ENCODE results near the gene LRRC25. TPM values are rescaled to one million over a fixed set of nuclear protein-coding genes. Genes with fewer than 3 reads are reported as not detected.

LRRC25 gene
- total and polyA plus RNA-seq, 10 of the 15 experiments (the other 5 are each of a cell fraction or from before 2014, with no cell fraction given), result 0.38 to 2.9 (median 1.2) TPM

- H3K27ac ChIP-seq (ENCODE audit: control insufficient read depth, insufficient read depth), result no peak overlapping the region
- intact Hi-C loops (cut with micrococcal nuclease; ENCODE audit: unreplicated experiment) (no loop called here), in situ Hi-C loops (cut with MboI) (no loop called here)
- no peaks in the 10 kb centered on the region; the same call in 2 of the 3 replicates for H3K9me3 ChIP-seq (replicated peaks; ENCODE audit: control insufficient read depth, insufficient read depth, low read length)
- no peak overlapping the region for H2AFZ ChIP-seq (ENCODE audit: control insufficient read depth, low read depth, low read length)
- H3K4me3 ChIP-seq, result no peak overlapping the region
- DNase-seq (ENCODE audit: low read depth, low spot score) (no peak), ATAC-seq (no peak), FAIRE-seq (no peak)
- SMC1A ChIA-PET (ENCODE audit: uncharacterized antibody, unreplicated experiment), result interaction anchor here (1.0 kb wide), 1 partner anchor 18 kb away, joined by 3 read pairs; no protein-coding TSS in a partner anchor
- no peaks in the 10 kb centered on the region for H3K79me2 ChIP-seq (ENCODE audit: control insufficient read depth, insufficient read depth, low read length)
- H4K20me1 ChIP-seq (ENCODE audit: control insufficient read depth, insufficient read depth), result no peaks in the 10 kb centered on the region; the same call in 1 of the 2 replicates
- H3K9ac ChIP-seq (ENCODE audit: control insufficient read depth, insufficient read depth, low read length), result no peak overlapping the region
- peaks cover under 1 to 11% of the 10 kb centered on the region in 2 experiments; a peak in 3 of 4 replicates for H3K36me3 ChIP-seq (ENCODE audit: control insufficient read depth in 2 of 2, insufficient read depth in 2 of 2, low read length in 1 of 2)
- 0 out of 2 replicates have a peak, but pooled peaks have one; percentile 29 for TF ChIP-seq PML (IDR thresholded peaks at IDR 0.05; ENCODE audit: low read length)
- no peak for TF ChIP-seq SIN3A (IDR thresholded peaks at IDR 0.05; ENCODE audit: low read depth, low read length)
- no peak for TF ChIP-seq RBBP5 (conservative IDR thresholded peaks at IDR 0.05)
- TF ChIP-seq HDAC6 (IDR thresholded peaks at IDR 0.05; ENCODE audit: unreplicated experiment), result no peak
- no peak for TF ChIP-seq ZSCAN29 (IDR thresholded peaks at IDR 0.05)
- no peak overlapping the region for H3K4me2 ChIP-seq (ENCODE audit: control insufficient read depth, insufficient read depth)
- no peaks in the 10 kb centered on the region for H3K27me3 ChIP-seq (replicated peaks in 1 of 2; ENCODE audit: control insufficient read depth in 2 of 2, insufficient read depth in 2 of 2, low read length in 1 of 2)
- CTCF ChIA-PET, result interaction anchor here (0.7 to 1.3 kb wide), 3 partner anchors 11 to 25 kb away, joined by 3 to 4 read pairs (median 3); no protein-coding TSS in a partner anchor
- WGBS (ENCODE audit: insufficient coverage, insufficient replicate concordance, low lambda C conversion rate, missing lambda C conversion rate), result 79% methylated on average over 9 of the region's 9 CpGs
- peaks cover 9% of the 10 kb centered on the region; the same call in 1 of the 2 replicates for H3K4me1 ChIP-seq (ENCODE audit: control insufficient read depth, insufficient read depth, low read length)
- no TSS peak for BruUV-seq (replicated peaks)
- RAD21 ChIA-PET (ENCODE audit: unreplicated experiment), result no interaction called here
- POLR2A ChIA-PET, result no interaction called here
Measured at GRCh38 chr19:18439910-18440237, 42.5 kb upstream of the LRRC25 start.

- intact Hi-C loops (cut with micrococcal nuclease; ENCODE audit: unreplicated experiment) (no loop called here), in situ Hi-C loops (cut with MboI) (no loop called here)
- no peak for ATAC-seq
- H3K27ac ChIP-seq (ENCODE audit: control insufficient read depth, insufficient read depth), result no peak overlapping the region
- peaks cover 0 to 8% of the 10 kb centered on the region in 2 experiments; a peak in 3 of 4 replicates for H3K36me3 ChIP-seq (ENCODE audit: control insufficient read depth in 2 of 2, insufficient read depth in 2 of 2, low read length in 1 of 2)
- H3K27me3 ChIP-seq (replicated peaks in 1 of 2; ENCODE audit: control insufficient read depth in 2 of 2, insufficient read depth in 2 of 2, low read length in 1 of 2), result no peaks in the 10 kb centered on the region
- H3K4me2 ChIP-seq (ENCODE audit: control insufficient read depth, insufficient read depth), result no peak overlapping the region
- H2AFZ ChIP-seq (ENCODE audit: control insufficient read depth, low read depth, low read length), result no peak overlapping the region
- H3K4me1 ChIP-seq (ENCODE audit: control insufficient read depth, insufficient read depth, low read length), result peaks cover 14% of the 10 kb centered on the region
- POLR2A ChIA-PET, result interaction anchor here (0.7 kb wide), 1 partner anchor 117 kb away, joined by 4 read pairs; no protein-coding TSS in a partner anchor
- no peak for FAIRE-seq
- no TSS peak for BruUV-seq (replicated peaks)
- H3K9me3 ChIP-seq (replicated peaks; ENCODE audit: control insufficient read depth, insufficient read depth, low read length), result no peaks in the 10 kb centered on the region; the same call in 2 of the 3 replicates
- no peaks in the 10 kb centered on the region; the same call in 1 of the 2 replicates for H4K20me1 ChIP-seq (ENCODE audit: control insufficient read depth, insufficient read depth)
- H3K79me2 ChIP-seq (ENCODE audit: control insufficient read depth, insufficient read depth, low read length), result no peaks in the 10 kb centered on the region
- CTCF ChIA-PET, result interaction anchor here (1.1 to 1.3 kb wide), 2 partner anchors 12 to 22 kb away, joined by 3 to 4 read pairs; no protein-coding TSS in a partner anchor
- SMC1A ChIA-PET (ENCODE audit: uncharacterized antibody, unreplicated experiment), result interaction anchor here (1.0 kb wide), 1 partner anchor 18 kb away, joined by 3 read pairs; no protein-coding TSS in a partner anchor
- DNase-seq (ENCODE audit: low read depth, low spot score), result no peak
- 68% methylated on average over 13 of the region's 13 CpGs for WGBS (ENCODE audit: insufficient coverage, insufficient replicate concordance, low lambda C conversion rate, missing lambda C conversion rate)
- H3K9ac ChIP-seq (ENCODE audit: control insufficient read depth, insufficient read depth, low read length), result no peak overlapping the region
- no peak overlapping the region for H3K4me3 ChIP-seq
- RAD21 ChIA-PET (ENCODE audit: unreplicated experiment), result no interaction called here
- peak; percentile 70 for TF ChIP-seq PBX3 (IDR thresholded peaks at IDR 0.05; ENCODE audit: insufficient replicate concordance, low read depth, low read length)
- TF ChIP-seq TARDBP (IDR thresholded peaks at IDR 0.05; ENCODE audit: borderline replicate concordance), result no peak
- TF ChIP-seq NRF1 (conservative IDR thresholded peaks at IDR 0.05; ENCODE audit: low read depth, low read length), result no peak
- no peak for TF ChIP-seq HDGF (IDR thresholded peaks at IDR 0.05)
- TF ChIP-seq SRF (IDR thresholded peaks at IDR 0.05; ENCODE audit: low read depth in 2 of 2, low read length in 2 of 2), result no peak
- TF ChIP-seq POU2F2 (IDR thresholded peaks at IDR 0.05; ENCODE audit: borderline replicate concordance, low read depth, low read length), result peak; percentile 93; the same call in 2 of the 3 replicates
- TF ChIP-seq STAT3 (IDR thresholded peaks at IDR 0.05; ENCODE audit: low read depth, low read length), result no peak
- no peak for TF ChIP-seq SPI1 (IDR thresholded peaks at IDR 0.05; ENCODE audit: borderline replicate concordance, insufficient read depth, low read depth, low read length)
- no peak for TF ChIP-seq MTA2 (IDR thresholded peaks at IDR 0.05; ENCODE audit: low read depth)
- TF ChIP-seq IKZF1 (conservative IDR thresholded peaks at IDR 0.05), result 0 out of 2 replicates have a peak, but pooled peaks have one; percentile 4
Measured at GRCh38 chr19:18439025-18439909, 41.8 kb upstream of the LRRC25 start.
